Fibroblast of skin of right biceps (primary cell): ENCODE results near the gene CR2.
"Not testable (repeated sequence)": the region's sequence is repeated elsewhere in the genome, so short reads cannot be mapped to it uniquely, and the experiment has no call there.

Experiments used
- DNase-seq: peaks from one replicate; pipeline ENCODE4 v3.0.0-alpha.2; 2013

Gene CR2

DNA sequence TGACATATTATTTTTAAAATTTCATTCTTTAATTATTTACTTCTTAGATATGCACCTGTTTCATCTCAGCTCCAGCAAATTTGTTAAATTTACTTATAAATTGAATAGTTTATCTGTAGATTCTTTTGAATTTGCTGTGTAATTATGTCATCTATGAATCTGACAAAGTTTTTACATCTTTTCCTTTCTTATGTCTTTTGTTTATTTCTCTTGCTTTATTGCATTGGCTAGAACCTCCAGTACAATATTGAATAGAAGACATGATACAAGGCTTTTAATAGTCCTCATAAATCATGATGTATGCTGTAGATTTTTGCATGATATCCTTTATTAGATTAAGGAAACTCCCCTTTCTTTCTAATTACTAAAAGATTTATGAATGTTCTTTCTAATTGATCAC, 62.6 kb downstream of the CR2 start:
- DNase-seq, result no peak

DNA sequence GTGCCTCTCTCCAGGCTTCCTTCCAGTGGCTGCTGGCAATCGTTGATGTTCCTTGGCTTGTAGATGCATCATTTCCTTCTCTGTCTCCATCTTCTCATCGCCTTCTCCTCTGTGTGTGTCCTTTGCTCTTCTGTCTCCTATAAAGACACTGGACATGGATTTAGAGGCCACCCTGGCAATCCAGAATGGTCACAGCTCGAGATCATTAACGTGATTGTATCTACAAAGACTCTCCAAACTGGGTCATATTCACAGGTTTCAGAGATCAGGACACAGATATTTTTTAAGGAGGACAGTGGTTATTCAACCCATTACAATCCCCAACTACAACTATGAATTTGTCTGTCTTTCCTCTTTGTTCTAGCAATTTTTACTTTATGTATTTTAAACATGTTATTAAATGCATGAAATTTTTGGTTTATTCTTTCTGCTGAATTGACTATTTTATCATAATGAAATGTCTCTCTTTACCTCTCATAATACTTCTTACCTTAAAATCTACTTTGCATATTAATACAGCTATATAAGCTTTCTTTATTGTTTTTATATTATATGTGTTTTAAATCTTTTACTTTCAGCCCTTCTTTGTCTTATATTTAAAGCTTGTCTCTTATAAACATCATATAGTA, 64.6 kb downstream of the CR2 start:
- no peak for DNase-seq

DNA sequence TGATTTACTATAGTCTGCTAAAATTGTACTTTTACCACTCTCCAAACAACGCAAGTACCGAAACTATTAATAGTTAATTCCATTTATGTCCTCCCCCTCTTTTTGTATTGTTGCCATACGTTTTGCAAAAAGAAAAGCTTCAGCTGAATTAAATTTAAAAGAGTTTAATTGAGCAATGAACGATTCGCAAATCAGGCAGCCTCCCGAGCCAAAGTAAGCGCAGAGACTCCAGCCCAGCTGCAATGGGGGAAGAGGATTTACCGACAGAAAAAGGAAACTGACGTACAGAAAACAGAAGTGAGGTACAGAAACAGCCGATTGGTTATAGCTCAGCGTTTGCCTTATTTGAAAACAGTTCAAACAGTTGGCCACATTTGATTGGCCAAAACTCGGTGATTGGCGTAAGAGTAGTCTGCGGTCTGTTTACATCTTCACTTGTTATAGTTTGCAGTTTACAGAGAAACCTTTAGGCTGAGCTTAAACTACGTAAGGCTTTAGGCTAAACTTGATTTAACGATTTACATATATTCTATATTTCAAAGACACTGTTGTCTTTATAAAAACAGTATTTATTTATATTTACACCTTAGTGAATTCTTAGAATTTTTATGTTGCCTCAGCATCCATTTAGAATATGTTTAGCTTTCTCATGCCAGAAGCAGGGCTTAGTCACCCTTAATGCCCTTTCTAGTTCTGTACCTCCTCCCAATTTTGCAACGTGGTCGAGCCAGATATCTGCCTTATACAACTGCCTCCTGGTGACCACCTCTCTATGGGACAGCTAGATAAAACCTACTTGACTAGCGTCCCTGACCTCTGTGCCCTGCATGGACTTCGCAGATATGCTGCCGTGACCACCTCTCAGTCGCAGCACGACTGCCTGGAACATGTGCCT, 65.6 kb downstream of the CR2 start:
- peak; percentile 28 for DNase-seq

DNA sequence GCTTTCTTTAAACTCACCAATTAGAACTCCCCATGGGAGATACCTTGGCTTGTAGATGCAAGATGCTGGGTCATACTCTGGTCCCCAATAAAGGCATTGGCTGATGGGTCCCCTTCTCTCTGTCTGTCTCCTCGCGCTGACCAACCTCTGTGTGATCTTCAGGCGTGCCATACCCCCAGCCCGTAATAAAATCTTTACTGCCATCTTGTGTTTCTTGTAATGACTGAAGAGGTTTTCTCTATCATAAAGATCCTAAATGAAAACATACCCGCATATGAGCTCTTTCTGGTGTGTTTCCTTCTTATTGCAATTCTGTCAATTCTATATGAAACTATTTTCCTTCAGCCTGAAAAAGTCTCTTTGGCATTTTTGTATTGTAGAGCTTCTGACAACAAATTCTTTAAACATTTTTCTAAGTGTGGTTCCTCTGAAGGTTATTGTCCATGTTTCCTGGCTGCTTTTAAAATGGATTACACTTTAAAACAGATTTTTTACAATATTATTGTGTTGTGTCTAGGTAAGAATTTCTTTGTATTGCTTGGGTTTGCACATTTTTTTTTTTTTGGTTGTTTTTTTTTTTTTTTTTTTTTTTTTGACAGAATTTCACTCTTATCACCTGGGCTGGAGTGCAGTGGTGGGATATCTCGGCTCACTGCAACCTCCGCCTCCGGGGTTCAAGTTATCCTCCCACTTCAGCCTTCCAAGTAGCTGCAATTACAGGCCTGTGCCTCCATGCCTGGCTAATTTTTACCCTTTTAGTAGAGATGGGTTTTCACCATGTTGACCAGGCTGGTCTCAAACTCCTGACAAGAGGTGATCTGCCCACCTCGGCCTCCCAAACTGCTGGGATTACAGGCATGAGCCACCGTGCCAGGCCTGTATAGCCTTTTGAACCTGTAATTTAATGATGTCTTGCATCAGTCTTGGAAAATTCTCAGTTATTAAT, 66.5 kb downstream of the CR2 start:
- DNase-seq, result peak; percentile 13

DNA sequence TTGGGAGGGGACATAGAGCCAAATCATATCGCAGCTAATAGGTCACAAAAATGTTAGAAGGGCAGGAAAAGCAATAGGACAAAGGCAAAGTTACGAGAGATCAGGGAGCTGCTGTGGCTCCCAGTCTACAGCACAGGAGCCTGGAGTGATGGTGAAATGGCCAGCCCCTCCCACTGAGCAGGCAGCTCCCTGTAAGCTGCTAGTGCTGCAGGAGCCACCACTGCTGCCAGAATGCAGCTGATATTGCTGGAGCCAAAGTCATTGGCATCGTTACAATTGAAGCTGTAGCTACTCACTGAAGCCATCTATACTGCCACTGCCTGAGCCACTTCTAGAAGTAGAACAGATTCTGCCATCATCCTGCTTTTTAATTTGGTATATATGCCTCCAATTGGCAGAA, 71.1 kb downstream of the CR2 start:
- not testable (repeated sequence) for DNase-seq

DNA sequence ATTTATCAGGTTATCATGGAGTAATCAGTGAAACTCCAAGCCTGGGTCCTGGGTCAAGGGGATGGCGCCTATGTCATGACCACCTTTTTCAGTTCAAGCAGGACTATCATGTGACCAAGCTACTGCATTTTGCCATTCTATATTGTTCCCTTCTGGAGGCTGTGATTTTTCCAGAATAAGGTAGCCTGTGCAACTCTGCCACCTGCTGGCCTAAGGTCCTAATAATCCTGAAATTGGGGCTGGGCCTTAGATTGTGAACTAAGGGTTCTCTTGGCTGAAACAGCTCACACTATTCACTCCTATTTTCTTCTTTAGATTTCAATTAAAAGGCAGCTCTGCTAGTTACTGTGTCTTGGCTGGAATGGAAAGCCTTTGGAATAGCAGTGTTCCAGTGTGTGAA, 74.3 kb downstream of the CR2 start:
- not testable (repeated sequence) for DNase-seq

DNA sequence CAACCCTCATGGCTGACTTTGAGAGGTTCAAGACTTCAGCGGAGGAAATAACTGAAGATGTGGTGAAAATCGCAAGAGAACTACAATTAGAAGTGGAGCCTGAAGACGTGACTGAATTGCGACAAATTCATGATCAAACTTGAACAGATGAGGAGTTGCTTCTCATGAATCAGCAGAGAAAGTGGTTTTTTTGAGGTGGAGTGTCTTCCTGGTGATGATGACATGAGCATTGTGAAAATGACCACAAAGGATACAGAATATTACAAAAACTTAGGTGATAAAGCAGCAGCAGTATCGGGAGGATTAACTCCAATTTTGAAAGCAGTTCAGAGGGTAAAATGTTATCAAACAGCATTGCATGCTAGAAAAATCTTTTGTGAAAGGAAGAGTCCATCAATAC, 82.1 kb downstream of the CR2 start:
- DNase-seq, result not testable (repeated sequence)
